WTC11 (cell line): ENCODE data around the gene COL1A1. TPM values are rescaled to one million over a fixed set of nuclear protein-coding genes. Genes with fewer than 3 reads are reported as not detected.

ENCODE experiments used
- ATAC-seq: fragments of 200-7000 bp; cut with Tn5 transposase; 2 replicates; pipeline ENCODE4 v1.10.0; 2021; ENCODE audit warnings: mild to moderate bottlenecking, moderate library complexity
- CTCF ChIA-PET: fragments of 300-600 bp; sonication (Branson Sonifier 250); formaldehyde crosslinking; loops from one replicate; lab custom pipeline; 2021; ENCODE audit warnings: antibody characterized with exemption; lab: Charles Lee
- POLR2A ChIA-PET: fragments of 350-600 bp; sonication (Branson Sonifier 250); formaldehyde crosslinking; loops from one replicate; lab custom pipeline; 2021; ENCODE audit warnings: antibody characterized with exemption; lab: Charles Lee
- DNase-seq: peaks from one replicate; pipeline ENCODE4 v3.0.0; 2021; ENCODE audit warnings: low spot score
- H3K27ac Mint-ChIP-seq: 2 replicates; pipeline ENCODE4 v1.8.0; 2021; ENCODE audit warnings: mixed read lengths
- H3K27me3 Mint-ChIP-seq: 2 replicates; pipeline ENCODE4 v1.8.0; 2021; ENCODE audit warnings: low read depth, mild to moderate bottlenecking, moderate library complexity, mixed read lengths
- H3K36me3 Mint-ChIP-seq: 2 replicates; pipeline ENCODE4 v1.8.0; 2021; ENCODE audit warnings: mixed read lengths
- H3K4me1 Mint-ChIP-seq: 2 replicates; pipeline ENCODE4 v1.8.0; 2022; ENCODE audit warnings: mixed read lengths
- H3K4me3 Mint-ChIP-seq: 2 replicates; pipeline ENCODE4 v1.8.0; 2021; ENCODE audit warnings: mild to moderate bottlenecking, moderate library complexity, mixed read lengths
- H3K9me3 Mint-ChIP-seq: 2 replicates; pipeline ENCODE4 v1.8.0; 2021; ENCODE audit warnings: mixed read lengths
- FOXP1 ChIP-seq: sonication (generic); formaldehyde crosslinking; IDR thresholded peaks from 2 replicates; pipeline ENCODE4 v1.8.0; 2022; ENCODE audit warnings: missing genetic modification reagents, mild to moderate bottlenecking, moderate library complexity, borderline replicate concordance
- GABPB1 ChIP-seq: sonication (generic); formaldehyde crosslinking; IDR thresholded peaks from 2 replicates; pipeline ENCODE4 v1.8.1; 2023; ENCODE audit warnings: mild to moderate bottlenecking, missing genetic modification reagents
- GRHL2 ChIP-seq: fragments of 250-450 bp; sonication (Bioruptor Pico); IDR thresholded peaks from 2 replicates; pipeline ENCODE4 v1.8.0; 2022; ENCODE audit warnings: mild to moderate bottlenecking, moderate library complexity; ENCODE audit not compliant: insufficient replicate concordance, severe bottlenecking
- JUN ChIP-seq: sonication (generic); formaldehyde crosslinking; IDR thresholded peaks from 2 replicates; pipeline ENCODE4 v1.8.0; 2023; ENCODE audit warnings: mild to moderate bottlenecking, missing genetic modification reagents
- PRRX2 ChIP-seq: fragments of 250-450 bp; sonication (Bioruptor Pico); IDR thresholded peaks from 2 replicates; pipeline ENCODE4 v1.8.0; 2021; ENCODE audit warnings: mild to moderate bottlenecking
- TCF7 ChIP-seq: sonication (generic); formaldehyde crosslinking; IDR thresholded peaks from 2 replicates; pipeline ENCODE4 v1.8.0; 2022; ENCODE audit warnings: mild to moderate bottlenecking, low read depth, missing genetic modification reagents, moderate library complexity
- TEAD1 ChIP-seq: sonication (generic); formaldehyde crosslinking; IDR thresholded peaks from 2 replicates; pipeline ENCODE4 v1.8.0; 2022; ENCODE audit warnings: mild to moderate bottlenecking, missing genetic modification reagents
- ZNF121 ChIP-seq: sonication (generic); formaldehyde crosslinking; IDR thresholded peaks from 2 replicates; pipeline ENCODE4 v1.8.0; 2023; ENCODE audit warnings: missing genetic modification reagents
- ZNF396 ChIP-seq: fragments of 250-450 bp; sonication (Bioruptor Pico); IDR thresholded peaks from 2 replicates; pipeline ENCODE4 v1.8.0; 2021; ENCODE audit warnings: mild to moderate bottlenecking, moderate library complexity, borderline replicate concordance
- total RNA-seq: library from RNA; stranded (reverse); gene quantifications from 3 replicates; pipeline ENCODE4 v1.2.3, GENCODE V29; 2021
- TF ChIP-seq, protein P1 (sequence below): sonication (generic); formaldehyde crosslinking; IDR thresholded peaks from 2 replicates; pipeline ENCODE4 v1.8.1; 2022; ENCODE audit warnings: mild to moderate bottlenecking, missing genetic modification reagents, moderate library complexity, borderline replicate concordance
- TF ChIP-seq, protein P2 (sequence below): sonication (generic); formaldehyde crosslinking; IDR thresholded peaks from 2 replicates; pipeline ENCODE4 v1.8.0; 2022; ENCODE audit warnings: mild to moderate bottlenecking, missing genetic modification reagents
- TF ChIP-seq, protein P3 (sequence below): fragments of 250-450 bp; sonication (Bioruptor Pico); IDR thresholded peaks from 2 replicates; pipeline ENCODE4 v1.8.0; 2021; ENCODE audit warnings: mild to moderate bottlenecking
- TF ChIP-seq, protein P4 (sequence below): sonication (generic); formaldehyde crosslinking; IDR thresholded peaks from 2 replicates; pipeline ENCODE4 v1.8.1; 2023; ENCODE audit warnings: mild to moderate bottlenecking, missing genetic modification reagents
- TF ChIP-seq, protein P5 (sequence below): fragments of 250-450 bp; sonication (Bioruptor Pico); IDR thresholded peaks from 2 replicates; pipeline ENCODE4 v2.1.2; 2022; ENCODE audit warnings: mild to moderate bottlenecking, moderate library complexity
- TF ChIP-seq, protein P6 (sequence below): sonication (generic); formaldehyde crosslinking; conservative IDR thresholded peaks from 2 replicates; pipeline ENCODE4 v1.8.1; 2022; ENCODE audit warnings: mild to moderate bottlenecking, missing genetic modification reagents
- TF ChIP-seq, protein P7 (sequence below): fragments of 250-450 bp; sonication (Bioruptor Pico); IDR thresholded peaks from 2 replicates; pipeline ENCODE4 v1.9.0; 2021; ENCODE audit warnings: mild to moderate bottlenecking, borderline replicate concordance
- TF ChIP-seq, protein P8 (sequence below): sonication (generic); formaldehyde crosslinking; IDR thresholded peaks from 2 replicates; pipeline ENCODE4 v1.8.1; 2023; ENCODE audit warnings: mild to moderate bottlenecking, missing genetic modification reagents, borderline replicate concordance
- TF ChIP-seq, protein P9 (sequence below): fragments of 200-600 bp; IDR thresholded peaks from 2 replicates; pipeline ENCODE4 v1.8.0; 2022; ENCODE audit warnings: antibody characterized with exemption

Gene COL1A1
- total RNA-seq, 1 experiment from 2014 or later = 52.1 TPM

DNA sequence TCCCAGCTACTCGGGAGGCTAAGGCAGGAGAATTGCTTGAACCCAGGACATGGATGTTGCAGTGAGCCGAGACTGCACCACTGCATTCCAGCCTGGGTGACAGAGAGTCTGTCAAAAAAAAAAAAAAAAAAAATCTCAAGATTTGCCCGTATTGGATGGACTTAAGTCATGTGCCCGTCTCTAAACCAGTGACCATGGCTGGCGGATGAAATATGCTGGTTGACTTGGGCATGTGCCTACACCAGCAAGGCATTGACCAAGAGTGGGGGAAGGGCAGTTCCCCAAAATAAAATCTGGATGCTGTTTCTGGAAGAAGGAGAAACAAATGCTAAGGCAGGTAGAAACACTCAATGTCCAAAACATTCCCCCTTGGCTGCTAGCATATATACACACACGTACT, 21.5 kb upstream of the COL1A1 start:
- H3K27ac Mint-ChIP-seq = no peak overlapping the region
- TF ChIP-seq, protein P1, sequence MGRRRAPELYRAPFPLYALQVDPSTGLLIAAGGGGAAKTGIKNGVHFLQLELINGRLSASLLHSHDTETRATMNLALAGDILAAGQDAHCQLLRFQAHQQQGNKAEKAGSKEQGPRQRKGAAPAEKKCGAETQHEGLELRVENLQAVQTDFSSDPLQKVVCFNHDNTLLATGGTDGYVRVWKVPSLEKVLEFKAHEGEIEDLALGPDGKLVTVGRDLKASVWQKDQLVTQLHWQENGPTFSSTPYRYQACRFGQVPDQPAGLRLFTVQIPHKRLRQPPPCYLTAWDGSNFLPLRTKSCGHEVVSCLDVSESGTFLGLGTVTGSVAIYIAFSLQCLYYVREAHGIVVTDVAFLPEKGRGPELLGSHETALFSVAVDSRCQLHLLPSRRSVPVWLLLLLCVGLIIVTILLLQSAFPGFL = no peak
- no peak for TF ChIP-seq TCF7 (CRISPR knock-in tag)
- TF ChIP-seq, protein P2, sequence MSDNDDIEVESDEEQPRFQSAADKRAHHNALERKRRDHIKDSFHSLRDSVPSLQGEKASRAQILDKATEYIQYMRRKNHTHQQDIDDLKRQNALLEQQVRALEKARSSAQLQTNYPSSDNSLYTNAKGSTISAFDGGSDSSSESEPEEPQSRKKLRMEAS (CRISPR knock-in tag) = no peak
- TF ChIP-seq PRRX2 (CRISPR knock-in tag) = no peak
- no peak for TF ChIP-seq TEAD1
- no peak for TF ChIP-seq FOXP1 (CRISPR knock-in tag)
- TF ChIP-seq, protein P3, sequence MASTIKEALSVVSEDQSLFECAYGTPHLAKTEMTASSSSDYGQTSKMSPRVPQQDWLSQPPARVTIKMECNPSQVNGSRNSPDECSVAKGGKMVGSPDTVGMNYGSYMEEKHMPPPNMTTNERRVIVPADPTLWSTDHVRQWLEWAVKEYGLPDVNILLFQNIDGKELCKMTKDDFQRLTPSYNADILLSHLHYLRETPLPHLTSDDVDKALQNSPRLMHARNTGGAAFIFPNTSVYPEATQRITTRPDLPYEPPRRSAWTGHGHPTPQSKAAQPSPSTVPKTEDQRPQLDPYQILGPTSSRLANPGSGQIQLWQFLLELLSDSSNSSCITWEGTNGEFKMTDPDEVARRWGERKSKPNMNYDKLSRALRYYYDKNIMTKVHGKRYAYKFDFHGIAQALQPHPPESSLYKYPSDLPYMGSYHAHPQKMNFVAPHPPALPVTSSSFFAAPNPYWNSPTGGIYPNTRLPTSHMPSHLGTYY (CRISPR knock-in tag) = no peak
- TF ChIP-seq, protein P4, sequence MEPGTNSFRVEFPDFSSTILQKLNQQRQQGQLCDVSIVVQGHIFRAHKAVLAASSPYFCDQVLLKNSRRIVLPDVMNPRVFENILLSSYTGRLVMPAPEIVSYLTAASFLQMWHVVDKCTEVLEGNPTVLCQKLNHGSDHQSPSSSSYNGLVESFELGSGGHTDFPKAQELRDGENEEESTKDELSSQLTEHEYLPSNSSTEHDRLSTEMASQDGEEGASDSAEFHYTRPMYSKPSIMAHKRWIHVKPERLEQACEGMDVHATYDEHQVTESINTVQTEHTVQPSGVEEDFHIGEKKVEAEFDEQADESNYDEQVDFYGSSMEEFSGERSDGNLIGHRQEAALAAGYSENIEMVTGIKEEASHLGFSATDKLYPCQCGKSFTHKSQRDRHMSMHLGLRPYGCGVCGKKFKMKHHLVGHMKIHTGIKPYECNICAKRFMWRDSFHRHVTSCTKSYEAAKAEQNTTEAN = no peak
- no peak for TF ChIP-seq JUN (CRISPR knock-in tag)
- TF ChIP-seq, protein P5, sequence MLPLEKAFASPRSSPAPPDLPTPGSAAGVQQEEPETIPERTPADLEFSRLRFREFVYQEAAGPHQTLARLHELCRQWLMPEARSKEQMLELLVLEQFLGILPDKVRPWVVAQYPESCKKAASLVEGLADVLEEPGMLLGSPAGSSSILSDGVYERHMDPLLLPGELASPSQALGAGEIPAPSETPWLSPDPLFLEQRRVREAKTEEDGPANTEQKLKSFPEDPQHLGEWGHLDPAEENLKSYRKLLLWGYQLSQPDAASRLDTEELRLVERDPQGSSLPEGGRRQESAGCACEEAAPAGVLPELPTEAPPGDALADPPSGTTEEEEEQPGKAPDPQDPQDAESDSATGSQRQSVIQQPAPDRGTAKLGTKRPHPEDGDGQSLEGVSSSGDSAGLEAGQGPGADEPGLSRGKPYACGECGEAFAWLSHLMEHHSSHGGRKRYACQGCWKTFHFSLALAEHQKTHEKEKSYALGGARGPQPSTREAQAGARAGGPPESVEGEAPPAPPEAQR (CRISPR knock-in tag) = no peak
- TF ChIP-seq, protein P6, sequence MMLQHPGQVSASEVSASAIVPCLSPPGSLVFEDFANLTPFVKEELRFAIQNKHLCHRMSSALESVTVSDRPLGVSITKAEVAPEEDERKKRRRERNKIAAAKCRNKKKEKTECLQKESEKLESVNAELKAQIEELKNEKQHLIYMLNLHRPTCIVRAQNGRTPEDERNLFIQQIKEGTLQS (CRISPR knock-in tag) = no peak
- no peak for TF ChIP-seq GRHL2 (CRISPR knock-in tag)
- TF ChIP-seq, protein P7, sequence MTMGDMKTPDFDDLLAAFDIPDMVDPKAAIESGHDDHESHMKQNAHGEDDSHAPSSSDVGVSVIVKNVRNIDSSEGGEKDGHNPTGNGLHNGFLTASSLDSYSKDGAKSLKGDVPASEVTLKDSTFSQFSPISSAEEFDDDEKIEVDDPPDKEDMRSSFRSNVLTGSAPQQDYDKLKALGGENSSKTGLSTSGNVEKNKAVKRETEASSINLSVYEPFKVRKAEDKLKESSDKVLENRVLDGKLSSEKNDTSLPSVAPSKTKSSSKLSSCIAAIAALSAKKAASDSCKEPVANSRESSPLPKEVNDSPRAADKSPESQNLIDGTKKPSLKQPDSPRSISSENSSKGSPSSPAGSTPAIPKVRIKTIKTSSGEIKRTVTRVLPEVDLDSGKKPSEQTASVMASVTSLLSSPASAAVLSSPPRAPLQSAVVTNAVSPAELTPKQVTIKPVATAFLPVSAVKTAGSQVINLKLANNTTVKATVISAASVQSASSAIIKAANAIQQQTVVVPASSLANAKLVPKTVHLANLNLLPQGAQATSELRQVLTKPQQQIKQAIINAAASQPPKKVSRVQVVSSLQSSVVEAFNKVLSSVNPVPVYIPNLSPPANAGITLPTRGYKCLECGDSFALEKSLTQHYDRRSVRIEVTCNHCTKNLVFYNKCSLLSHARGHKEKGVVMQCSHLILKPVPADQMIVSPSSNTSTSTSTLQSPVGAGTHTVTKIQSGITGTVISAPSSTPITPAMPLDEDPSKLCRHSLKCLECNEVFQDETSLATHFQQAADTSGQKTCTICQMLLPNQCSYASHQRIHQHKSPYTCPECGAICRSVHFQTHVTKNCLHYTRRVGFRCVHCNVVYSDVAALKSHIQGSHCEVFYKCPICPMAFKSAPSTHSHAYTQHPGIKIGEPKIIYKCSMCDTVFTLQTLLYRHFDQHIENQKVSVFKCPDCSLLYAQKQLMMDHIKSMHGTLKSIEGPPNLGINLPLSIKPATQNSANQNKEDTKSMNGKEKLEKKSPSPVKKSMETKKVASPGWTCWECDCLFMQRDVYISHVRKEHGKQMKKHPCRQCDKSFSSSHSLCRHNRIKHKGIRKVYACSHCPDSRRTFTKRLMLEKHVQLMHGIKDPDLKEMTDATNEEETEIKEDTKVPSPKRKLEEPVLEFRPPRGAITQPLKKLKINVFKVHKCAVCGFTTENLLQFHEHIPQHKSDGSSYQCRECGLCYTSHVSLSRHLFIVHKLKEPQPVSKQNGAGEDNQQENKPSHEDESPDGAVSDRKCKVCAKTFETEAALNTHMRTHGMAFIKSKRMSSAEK (CRISPR knock-in tag) = no peak
- TF ChIP-seq, protein P8, sequence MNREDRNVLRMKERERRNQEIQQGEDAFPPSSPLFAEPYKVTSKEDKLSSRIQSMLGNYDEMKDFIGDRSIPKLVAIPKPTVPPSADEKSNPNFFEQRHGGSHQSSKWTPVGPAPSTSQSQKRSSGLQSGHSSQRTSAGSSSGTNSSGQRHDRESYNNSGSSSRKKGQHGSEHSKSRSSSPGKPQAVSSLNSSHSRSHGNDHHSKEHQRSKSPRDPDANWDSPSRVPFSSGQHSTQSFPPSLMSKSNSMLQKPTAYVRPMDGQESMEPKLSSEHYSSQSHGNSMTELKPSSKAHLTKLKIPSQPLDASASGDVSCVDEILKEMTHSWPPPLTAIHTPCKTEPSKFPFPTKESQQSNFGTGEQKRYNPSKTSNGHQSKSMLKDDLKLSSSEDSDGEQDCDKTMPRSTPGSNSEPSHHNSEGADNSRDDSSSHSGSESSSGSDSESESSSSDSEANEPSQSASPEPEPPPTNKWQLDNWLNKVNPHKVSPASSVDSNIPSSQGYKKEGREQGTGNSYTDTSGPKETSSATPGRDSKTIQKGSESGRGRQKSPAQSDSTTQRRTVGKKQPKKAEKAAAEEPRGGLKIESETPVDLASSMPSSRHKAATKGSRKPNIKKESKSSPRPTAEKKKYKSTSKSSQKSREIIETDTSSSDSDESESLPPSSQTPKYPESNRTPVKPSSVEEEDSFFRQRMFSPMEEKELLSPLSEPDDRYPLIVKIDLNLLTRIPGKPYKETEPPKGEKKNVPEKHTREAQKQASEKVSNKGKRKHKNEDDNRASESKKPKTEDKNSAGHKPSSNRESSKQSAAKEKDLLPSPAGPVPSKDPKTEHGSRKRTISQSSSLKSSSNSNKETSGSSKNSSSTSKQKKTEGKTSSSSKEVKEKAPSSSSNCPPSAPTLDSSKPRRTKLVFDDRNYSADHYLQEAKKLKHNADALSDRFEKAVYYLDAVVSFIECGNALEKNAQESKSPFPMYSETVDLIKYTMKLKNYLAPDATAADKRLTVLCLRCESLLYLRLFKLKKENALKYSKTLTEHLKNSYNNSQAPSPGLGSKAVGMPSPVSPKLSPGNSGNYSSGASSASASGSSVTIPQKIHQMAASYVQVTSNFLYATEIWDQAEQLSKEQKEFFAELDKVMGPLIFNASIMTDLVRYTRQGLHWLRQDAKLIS (CRISPR knock-in tag) = no peak
- TF ChIP-seq, protein P9, sequence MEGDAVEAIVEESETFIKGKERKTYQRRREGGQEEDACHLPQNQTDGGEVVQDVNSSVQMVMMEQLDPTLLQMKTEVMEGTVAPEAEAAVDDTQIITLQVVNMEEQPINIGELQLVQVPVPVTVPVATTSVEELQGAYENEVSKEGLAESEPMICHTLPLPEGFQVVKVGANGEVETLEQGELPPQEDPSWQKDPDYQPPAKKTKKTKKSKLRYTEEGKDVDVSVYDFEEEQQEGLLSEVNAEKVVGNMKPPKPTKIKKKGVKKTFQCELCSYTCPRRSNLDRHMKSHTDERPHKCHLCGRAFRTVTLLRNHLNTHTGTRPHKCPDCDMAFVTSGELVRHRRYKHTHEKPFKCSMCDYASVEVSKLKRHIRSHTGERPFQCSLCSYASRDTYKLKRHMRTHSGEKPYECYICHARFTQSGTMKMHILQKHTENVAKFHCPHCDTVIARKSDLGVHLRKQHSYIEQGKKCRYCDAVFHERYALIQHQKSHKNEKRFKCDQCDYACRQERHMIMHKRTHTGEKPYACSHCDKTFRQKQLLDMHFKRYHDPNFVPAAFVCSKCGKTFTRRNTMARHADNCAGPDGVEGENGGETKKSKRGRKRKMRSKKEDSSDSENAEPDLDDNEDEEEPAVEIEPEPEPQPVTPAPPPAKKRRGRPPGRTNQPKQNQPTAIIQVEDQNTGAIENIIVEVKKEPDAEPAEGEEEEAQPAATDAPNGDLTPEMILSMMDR = no peak
- no peak for TF ChIP-seq GABPB1 (CRISPR knock-in tag)
- no peak for TF ChIP-seq ZNF396 (CRISPR knock-in tag)
- TF ChIP-seq ZNF121 (CRISPR knock-in tag) = no peak
- POLR2A ChIA-PET = no interaction called here

More for the DNA sequence above, 21.5 kb upstream of the COL1A1 start:
- Mint-ChIP-seq H3K27me3 (peaks cover 19% of the 10 kb centered on the region), H3K4me3 (no peak overlapping the region), H3K36me3 (peaks cover 19% of the 10 kb centered on the region), H3K9me3 (peaks cover 37% of the 10 kb centered on the region), H3K4me1 (peaks cover 15% of the 10 kb centered on the region)
- DNase-seq (no peak), ATAC-seq (no peak)
- CTCF ChIA-PET = interaction anchor here (1.5 to 3.5 kb wide), 3 partner anchors 11 to 143 kb away, joined by 4 to 11 read pairs (median 4); partner anchors contain the start of gene TMEM92
